SK-N-SH (cell line): ENCODE results near the gene TRIM15. TPM values are rescaled to one million over a fixed set of nuclear protein-coding genes. Genes with fewer than 3 reads are reported as not detected.

Source experiments
- CTCF ChIA-PET: fragments of 300-600, 350-600 bp; formaldehyde crosslinking; extraction: SDS; loops from one replicate; lab custom pipeline; 2021; lab: Yijun Ruan, JAX
- POLR2A ChIA-PET: fragments of 350-600 bp; sonication (Branson Sonifier 250); formaldehyde crosslinking; extraction: SDS; loops from one replicate; lab custom pipeline; 2020; ENCODE audit warnings: antibody characterized with exemption, inconsistent platforms; lab: Yijun Ruan, JAX
- DNase-seq: peaks from one replicate; pipeline ENCODE4 v3.0.0; 2012
- H2AFZ ChIP-seq: fragments of 200-600 bp; sonication (generic); 2 replicates; pipeline ENCODE4 v1.8.1; 2016; ENCODE audit warnings: antibody characterized with exemption, mild to moderate bottlenecking, low read depth
- H3F3A ChIP-seq: fragments of 200-600 bp; sonication (generic); replicated peaks from 2 replicates; pipeline ENCODE3; 2016; ENCODE audit warnings: antibody characterized with exemption, mild to moderate bottlenecking; ENCODE audit not compliant: insufficient read depth
- H3K27ac ChIP-seq, 2 experiments: fragments of 200-500 bp in 1 of 2; fragments of 200-600 bp in 1 of 2; sonication (Bioruptor generic) in 1 of 2; sonication (generic), shearing (Covaris generic) in 1 of 2; 2 replicates each; pipeline versions ENCODE4 v1.5.1 to v1.6.1; 2014 to 2016; ENCODE audit warnings: low read depth in 2 of 2, inconsistent platforms in 1 of 2, low read length in 1 of 2, mild to moderate bottlenecking in 1 of 2, mixed read lengths in 1 of 2
- H3K27me3 ChIP-seq: fragments of 200-600 bp; sonication (generic), shearing (Covaris generic); 2 replicates; pipeline ENCODE4 v1.6.1; 2016; ENCODE audit warnings: mixed run types; ENCODE audit not compliant: insufficient read depth
- H3K36me3 ChIP-seq, 2 experiments: fragments of 200-500 bp in 1 of 2; fragments of 200-600 bp in 1 of 2; sonication (Bioruptor generic) in 1 of 2; sonication (generic) in 1 of 2; replicated peaks in 1 of 2; 2 replicates each; pipeline versions ENCODE3 to v1.5.1; 2014 to 2016; ENCODE audit warnings: low read length in 1 of 2, mild to moderate bottlenecking in 1 of 2; ENCODE audit not compliant: insufficient read depth in 2 of 2, control insufficient read depth in 1 of 2
- H3K4me1 ChIP-seq, 2 experiments: fragments of 200-500 bp in 1 of 2; fragments of 200-600 bp in 1 of 2; sonication (Bioruptor generic) in 1 of 2; sonication (generic), shearing (Covaris generic) in 1 of 2; 2 replicates each; pipeline versions ENCODE4 v1.5.1 to v1.6.1; 2014 to 2016; ENCODE audit warnings: low read depth in 1 of 2, low read length in 1 of 2, mixed run types in 1 of 2; ENCODE audit not compliant: insufficient read depth in 2 of 2, control insufficient read depth in 1 of 2
- H3K4me2 ChIP-seq: fragments of 200-600 bp; sonication (generic), shearing (Covaris generic); 2 replicates; pipeline ENCODE4 v1.6.1; 2017; ENCODE audit warnings: mixed run types
- H3K4me3 ChIP-seq, 2 experiments: fragments of 200-500 bp in 1 of 2; fragments of 200-600 bp in 1 of 2; sonication (Bioruptor generic) in 1 of 2; sonication (generic), shearing (Covaris generic) in 1 of 2; 2 replicates each; pipeline versions ENCODE4 v1.5.1 to v1.8.1; 2014 to 2016; ENCODE audit warnings: low read depth in 2 of 2, inconsistent platforms in 1 of 2, low read length in 1 of 2, mild to moderate bottlenecking in 1 of 2, mixed read lengths in 1 of 2, moderate library complexity in 1 of 2
- H3K79me2 ChIP-seq: fragments of 200-600 bp; sonication (generic); 2 replicates; pipeline ENCODE4 v1.8.1; 2017; ENCODE audit warnings: mild to moderate bottlenecking; ENCODE audit not compliant: insufficient read depth
- H3K9ac ChIP-seq: fragments of 200-600 bp; sonication (generic); 2 replicates; pipeline ENCODE4 v1.6.1; 2017; ENCODE audit warnings: mixed run types
- H3K9me2 ChIP-seq: fragments of 200-600 bp; sonication (generic); 2 replicates; pipeline ENCODE4 v1.6.1; 2017; ENCODE audit warnings: mixed run types
- H3K9me3 ChIP-seq: fragments of 200-600 bp; sonication (generic); 2 replicates; pipeline ENCODE4 v1.6.1; 2017; ENCODE audit warnings: mixed run types, mild to moderate bottlenecking, moderate library complexity
- H4K20me1 ChIP-seq: fragments of 200-600 bp; sonication (generic); 2 replicates; pipeline ENCODE4 v1.6.1; 2017; ENCODE audit warnings: mild to moderate bottlenecking, mixed run types; ENCODE audit not compliant: insufficient read depth
- CHD2 ChIP-seq: fragments of 150-350 bp; IDR thresholded peaks from 2 replicates; pipeline ENCODE4 v1.6.1; 2018; ENCODE audit warnings: low read length; ENCODE audit not compliant: partially characterized antibody
- CTCF ChIP-seq: fragments of 200-600 bp; sonication (generic); IDR thresholded peaks from 2 replicates; pipeline ENCODE4 v1.6.1; 2017; ENCODE audit warnings: antibody characterized with exemption, mild to moderate bottlenecking, moderate library complexity
- ELF1 ChIP-seq: IDR thresholded peaks from 2 replicates; pipeline ENCODE4 v1.4.0; 2012
- EP300 ChIP-seq, 2 experiments: IDR thresholded peaks; 2 replicates each; pipeline versions ENCODE4 v1.4.0 to v1.6.1; 2012; ENCODE audit warnings: borderline replicate concordance in 1 of 2, low read depth in 1 of 2, low read length in 1 of 2
- FOSL2 ChIP-seq: IDR thresholded peaks from 2 replicates; pipeline ENCODE4 v1.4.0; 2012; ENCODE audit warnings: low read depth, mild to moderate bottlenecking, moderate library complexity, borderline replicate concordance
- FOXJ3 ChIP-seq: sonication (generic); formaldehyde crosslinking; IDR thresholded peaks from 2 replicates; pipeline ENCODE4 v1.5.1; 2020; ENCODE audit warnings: mild to moderate bottlenecking, missing genetic modification reagents
- GABPA ChIP-seq: IDR thresholded peaks from 2 replicates; pipeline ENCODE4 v1.4.0; 2012; ENCODE audit warnings: low read depth, mild to moderate bottlenecking
- MAX ChIP-seq: IDR thresholded peaks from 2 replicates; pipeline ENCODE4 v1.4.0; 2012; ENCODE audit warnings: low read depth
- MEF2A ChIP-seq: IDR thresholded peaks from 2 replicates; pipeline ENCODE4 v1.4.0; 2012; ENCODE audit warnings: low read depth, borderline replicate concordance
- NFIC ChIP-seq: IDR thresholded peaks from 2 replicates; pipeline ENCODE4 v1.4.0; 2012; ENCODE audit warnings: borderline replicate concordance
- NRF1 ChIP-seq: IDR thresholded peaks from 2 replicates; pipeline ENCODE4 v1.6.1; 2012; ENCODE audit warnings: low read depth, mild to moderate bottlenecking, low read length
- PBX3 ChIP-seq: IDR thresholded peaks from 2 replicates; pipeline ENCODE4; 2012
- POLR2AphosphoS5 ChIP-seq: IDR thresholded peaks from 2 replicates; pipeline ENCODE4 v1.6.1; 2012; ENCODE audit warnings: low read depth, low read length
- RCOR1 ChIP-seq: fragments of 150-350 bp; IDR thresholded peaks from 2 replicates; pipeline ENCODE4 v1.6.1; 2017; ENCODE audit warnings: antibody characterized with exemption, low read length
- RFX5 ChIP-seq: IDR thresholded peaks from 2 replicates; pipeline ENCODE4 v1.6.1; 2012; ENCODE audit warnings: mild to moderate bottlenecking, improper control_type of control experiment, low read length
- SMC3 ChIP-seq: IDR thresholded peaks from 2 replicates; pipeline ENCODE4 v1.6.1; 2012; ENCODE audit warnings: low read depth, low read length, improper control_type of control experiment
- TAF1 ChIP-seq: IDR thresholded peaks from 2 replicates; pipeline ENCODE4 v1.6.1; 2012; ENCODE audit warnings: low read depth, mild to moderate bottlenecking, low read length, moderate library complexity, borderline replicate concordance
- TEAD4 ChIP-seq: IDR thresholded peaks from 2 replicates; pipeline ENCODE4 v1.4.0; 2012; ENCODE audit warnings: mild to moderate bottlenecking, borderline replicate concordance; ENCODE audit not compliant: insufficient read depth
- YY1 ChIP-seq: IDR thresholded peaks from 2 replicates; pipeline ENCODE4 v1.4.0; 2012; ENCODE audit warnings: low read depth, mild to moderate bottlenecking
- ZBTB33 ChIP-seq: IDR thresholded peaks from 2 replicates; pipeline ENCODE4 v1.4.0; 2012; ENCODE audit warnings: low read depth, borderline replicate concordance
- WGBS: methylation state at CpG from one replicate; pipeline ENCODE4 v1.1.6; 2017; ENCODE audit warnings: low lambda C conversion rate; 5-methylcytosine and 5-hydroxymethylcytosine counted together
- polyA plus RNA-seq, 3 experiments: library from polyadenylated mRNA; depleted of rRNA; stranded (reverse); fragments of >200 nt; gene quantifications; 2 replicates each; pipeline ENCODE4 v1.2.3, GENCODE V29; 2012
- TF ChIP-seq, protein P1 (sequence below): fragments of 150-350 bp; IDR thresholded peaks from 2 replicates; pipeline ENCODE4 v1.6.1; 2016; ENCODE audit warnings: mild to moderate bottlenecking, low read depth, low read length

TRIM15 gene
- polyA plus RNA-seq, 1 of the 3 experiments (the other 2 are of a cell fraction) = not detected

- no peak for TF ChIP-seq CTCF
- TF ChIP-seq RFX5 = no peak
- TF ChIP-seq, protein P1, sequence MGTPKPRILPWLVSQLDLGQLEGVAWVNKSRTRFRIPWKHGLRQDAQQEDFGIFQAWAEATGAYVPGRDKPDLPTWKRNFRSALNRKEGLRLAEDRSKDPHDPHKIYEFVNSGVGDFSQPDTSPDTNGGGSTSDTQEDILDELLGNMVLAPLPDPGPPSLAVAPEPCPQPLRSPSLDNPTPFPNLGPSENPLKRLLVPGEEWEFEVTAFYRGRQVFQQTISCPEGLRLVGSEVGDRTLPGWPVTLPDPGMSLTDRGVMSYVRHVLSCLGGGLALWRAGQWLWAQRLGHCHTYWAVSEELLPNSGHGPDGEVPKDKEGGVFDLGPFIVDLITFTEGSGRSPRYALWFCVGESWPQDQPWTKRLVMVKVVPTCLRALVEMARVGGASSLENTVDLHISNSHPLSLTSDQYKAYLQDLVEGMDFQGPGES = no peak
- no peak for TF ChIP-seq ZBTB33
- no peak for TF ChIP-seq CHD2
- no peak for TF ChIP-seq SMC3
- TF ChIP-seq YY1 = no peak
- TF ChIP-seq EP300 (IDR thresholded peaks at IDR 0.05; ENCODE audit: borderline replicate concordance in 1 of 2, low read depth in 1 of 2, low read length in 1 of 2) = no peak
- no peak for TF ChIP-seq MAX
- TF ChIP-seq MEF2A = no peak
- WGBS = 4% methylated on average over 6 of the region's 6 CpGs
- Histone ChIP-seq H3K36me3 (no peaks in the 10 kb centered on the region), H3K9ac (no peak overlapping the region), H3F3A (no peaks in the 10 kb centered on the region), H3K27ac (no peak overlapping the region), H3K27me3 (peaks cover 78% of the 10 kb centered on the region), H3K4me2 (no peak overlapping the region), H3K9me2 (no peaks in the 10 kb centered on the region), H3K4me3 (no peak overlapping the region), H3K9me3 (no peaks in the 10 kb centered on the region), H3K4me1 (peaks cover 0 to 3% of the 10 kb centered on the region in 2 experiments; a peak in 1 of 4 replicates), H2AFZ (no peak overlapping the region), H4K20me1 (no peaks in the 10 kb centered on the region), H3K79me2 (no peaks in the 10 kb centered on the region)
- ChIA-PET CTCF (interaction anchor here (1.3 to 3.4 kb wide), 3 partner anchors 35 to 319 kb away, joined by 4 to 17 read pairs (median 7); no protein-coding TSS in a partner anchor), POLR2A (no interaction called here)
- DNase-seq = no peak
Measured at GRCh38 chr6:30167101-30167500, 3.8 kb downstream of the TRIM15 start.

DNA sequence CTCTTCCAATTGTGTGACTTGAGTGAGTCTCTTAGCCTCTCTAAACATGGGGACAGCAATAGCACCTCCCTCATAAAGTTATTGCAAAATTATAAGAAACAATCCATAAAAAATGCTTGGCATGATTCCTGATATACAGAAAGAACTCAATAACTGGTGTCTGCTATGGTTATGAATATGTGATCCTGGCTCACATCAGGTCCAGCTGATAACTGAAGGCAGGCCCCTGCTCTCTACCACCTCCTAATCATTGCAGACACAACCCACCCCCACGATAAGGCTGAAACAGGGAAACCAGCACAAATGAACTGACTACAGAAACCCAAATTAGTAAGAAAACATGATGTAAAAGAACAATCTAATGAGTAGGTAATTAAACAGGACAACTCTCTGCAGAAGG lies 5.4 kb downstream of the TRIM15 start:
- Histone ChIP-seq H3K27me3 (peaks cover 79% of the 10 kb centered on the region), H3K4me2 (no peak overlapping the region), H3F3A (no peaks in the 10 kb centered on the region), H2AFZ (no peak overlapping the region), H3K4me1 (peaks cover 0 to 3% of the 10 kb centered on the region in 2 experiments; a peak in 1 of 4 replicates), H3K4me3 (no peak overlapping the region), H3K36me3 (no peaks in the 10 kb centered on the region), H3K9me2 (no peaks in the 10 kb centered on the region), H3K79me2 (no peaks in the 10 kb centered on the region), H4K20me1 (no peaks in the 10 kb centered on the region), H3K27ac (no peak overlapping the region), H3K9me3 (no peaks in the 10 kb centered on the region), H3K9ac (no peak overlapping the region)
- no peak for DNase-seq
- ChIA-PET POLR2A (no interaction called here), CTCF (interaction anchor here (1.0 to 3.4 kb wide), 2 partner anchors 17 to 37 kb away, joined by 3 to 17 read pairs; no protein-coding TSS in a partner anchor)
- 0% methylated on average over 1 of the region's 1 CpG for WGBS
- no peak for TF ChIP-seq TAF1
- TF ChIP-seq TEAD4 = no peak
- TF ChIP-seq NRF1 = no peak
- no peak for TF ChIP-seq CHD2
- no peak for TF ChIP-seq GABPA
- no peak for TF ChIP-seq FOSL2
- no peak for TF ChIP-seq POLR2AphosphoS5
- TF ChIP-seq FOXJ3 (CRISPR knock-in tag) = no peak
- TF ChIP-seq PBX3 = no peak
- TF ChIP-seq NFIC = no peak
- no peak for TF ChIP-seq RCOR1
- no peak for TF ChIP-seq MAX
- no peak for TF ChIP-seq EP300 (IDR thresholded peaks at IDR 0.05; ENCODE audit: borderline replicate concordance in 1 of 2, low read depth in 1 of 2, low read length in 1 of 2)
- TF ChIP-seq ELF1 = no peak
